NCI-H82 (cell line): ENCODE results near the gene KIF7.
"Not testable (repeated sequence)": the region's sequence is repeated elsewhere in the genome, so short reads cannot be mapped to it uniquely, and the experiment has no call there.

Source experiments
- DNase-seq: peaks from one replicate; lab custom pipeline; 2025; lab: John Stamatoyannopoulos, UW

The KIF7 gene

GRCh38 chr15:89654847-89655805 lies at the start of gene KIF7:
Gene KIF7, minus strand, starts transcription at chr15:89655467. Its CDS starts 2,537 bp downstream, at chr15:89652930.
- peak; percentile 61 for DNase-seq

GRCh38 chr15:89704411-89704810 lies 49.1 kb upstream of the KIF7 start:
- DNase-seq, result no peak

- no peak for DNase-seq
Observed at GRCh38 chr15:89695198-89695597, 39.9 kb upstream of the KIF7 start.

- no peak for DNase-seq
Observed at GRCh38 chr15:89693696-89694095, 38.4 kb upstream of the KIF7 start.

- DNase-seq, result no peak
Observed at GRCh38 chr15:89693091-89693490, 37.8 kb upstream of the KIF7 start.

GRCh38 chr15:89690276-89691218 lies 35.3 kb upstream of the KIF7 start, which contains the start of the genes PEX11A and WDR93:
Gene PEX11A, minus strand, starts transcription at chr15:89690754. Its CDS starts 122 bp downstream, at chr15:89690632.
Gene WDR93, plus strand, starts transcription at chr15:89690811. Its CDS starts 10,936 bp downstream, at chr15:89701747.
- peak; percentile 91 for DNase-seq

- DNase-seq, result not testable (repeated sequence)
Observed at GRCh38 chr15:89689930-89690275, 34.6 kb upstream of the KIF7 start.

GRCh38 chr15:89686522-89686921 lies 31.3 kb upstream of the KIF7 start:
- no peak for DNase-seq

GRCh38 chr15:89685995-89686394 lies 30.7 kb upstream of the KIF7 start:
- no peak for DNase-seq

- no peak for DNase-seq
Observed at GRCh38 chr15:89681146-89681545, 25.9 kb upstream of the KIF7 start.

GRCh38 chr15:89680282-89680873 lies 25.1 kb upstream of the KIF7 start:
- no peak for DNase-seq

- no peak for DNase-seq
Observed at GRCh38 chr15:89679212-89679611, 23.9 kb upstream of the KIF7 start, which contains the start of gene PLIN1. Gene PLIN1, minus strand, starts transcription at chr15:89679367. Its CDS starts 1,878 bp downstream, at chr15:89677489.

GRCh38 chr15:89677381-89677780 lies 22.1 kb upstream of the KIF7 start:
- DNase-seq, result no peak

- no peak for DNase-seq
Observed at GRCh38 chr15:89675606-89676005, 20.3 kb upstream of the KIF7 start.

- no peak for DNase-seq
Observed at GRCh38 chr15:89674526-89674925, 19.3 kb upstream of the KIF7 start.

- DNase-seq, result peak; percentile 79
Observed at GRCh38 chr15:89673165-89673512, 17.9 kb upstream of the KIF7 start.

GRCh38 chr15:89672221-89673164 lies 17.2 kb upstream of the KIF7 start:
- DNase-seq, result no peak

GRCh38 chr15:89671687-89672086 lies 16.4 kb upstream of the KIF7 start:
- DNase-seq, result no peak

GRCh38 chr15:89670971-89671560 lies 15.8 kb upstream of the KIF7 start:
- no peak for DNase-seq

GRCh38 chr15:89669941-89670340 lies 14.7 kb upstream of the KIF7 start:
- no peak for DNase-seq
